ENCODE measurements around the gene C1QTNF1. TPM values are rescaled to one million over a fixed set of nuclear protein-coding genes. Genes with fewer than 3 reads are reported as not detected.

C1QTNF1 gene
- polyA plus RNA-seq, 1 donor (not counting 4 experiments of a cell fraction or from before 2014, with no cell fraction given) = 6.6 TPM

DNA sequence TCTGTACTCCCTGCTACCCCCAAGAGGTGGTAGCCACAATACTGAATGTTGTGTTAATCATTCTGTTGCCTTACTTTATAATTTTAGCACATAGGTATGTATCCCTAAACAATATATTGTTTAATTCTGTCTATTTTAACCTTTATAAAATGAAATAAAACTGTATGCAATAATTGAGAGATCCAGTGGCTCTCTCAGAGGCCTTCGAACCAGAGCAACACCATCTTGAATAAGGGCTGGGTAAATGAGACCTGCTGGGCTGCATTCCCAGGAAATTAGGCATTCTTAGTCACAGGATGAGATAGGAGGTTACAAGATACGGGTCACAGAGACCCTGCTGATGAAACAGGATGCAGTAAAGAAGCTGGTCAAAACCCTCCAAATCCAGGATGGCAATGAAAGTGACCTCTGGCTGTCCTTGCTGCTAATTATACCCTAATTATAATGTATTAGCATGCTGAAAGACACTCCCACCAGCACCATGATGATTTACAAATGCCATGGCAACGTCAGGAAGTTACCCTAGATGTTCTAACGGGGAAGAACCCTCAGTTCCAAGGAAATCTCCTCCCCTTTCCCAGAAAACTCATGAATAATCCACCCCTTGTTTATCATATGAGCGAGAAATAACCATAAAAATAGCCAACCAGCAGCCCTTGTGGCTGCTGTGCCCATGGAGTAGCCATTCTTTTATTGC lies 12.4 kb upstream of the C1QTNF1 start:
- peaks cover 30% of the 10 kb centered on the region for H3K79me2 ChIP-seq (ENCODE audit: control insufficient read depth, insufficient read depth, low read length)
- H3K36me3 ChIP-seq (ENCODE audit: control insufficient read depth in 2 of 2, extremely low read depth in 1 of 2, insufficient read depth in 2 of 2, low read length in 2 of 2) = peaks cover 6 to 9% of the 10 kb centered on the region in 2 experiments
- H2AFZ ChIP-seq (ENCODE audit: control insufficient read depth, low read length) = peak overlapping the region; percentile 17
- H3K27me3 ChIP-seq (ENCODE audit: control insufficient read depth, extremely low read depth, insufficient read depth, low read length) = no peaks in the 10 kb centered on the region
- peak; percentile 71 for FAIRE-seq
- dilution Hi-C loops (cut with MboI; ENCODE audit: extremely low pct_ligation_motif_present, low sequenced_read_pairs) = no loop called here
- TF ChIP-seq EZH2 (IDR thresholded peaks at IDR 0.05; ENCODE audit: low read length) = no peak
- TF ChIP-seq, protein P1, sequence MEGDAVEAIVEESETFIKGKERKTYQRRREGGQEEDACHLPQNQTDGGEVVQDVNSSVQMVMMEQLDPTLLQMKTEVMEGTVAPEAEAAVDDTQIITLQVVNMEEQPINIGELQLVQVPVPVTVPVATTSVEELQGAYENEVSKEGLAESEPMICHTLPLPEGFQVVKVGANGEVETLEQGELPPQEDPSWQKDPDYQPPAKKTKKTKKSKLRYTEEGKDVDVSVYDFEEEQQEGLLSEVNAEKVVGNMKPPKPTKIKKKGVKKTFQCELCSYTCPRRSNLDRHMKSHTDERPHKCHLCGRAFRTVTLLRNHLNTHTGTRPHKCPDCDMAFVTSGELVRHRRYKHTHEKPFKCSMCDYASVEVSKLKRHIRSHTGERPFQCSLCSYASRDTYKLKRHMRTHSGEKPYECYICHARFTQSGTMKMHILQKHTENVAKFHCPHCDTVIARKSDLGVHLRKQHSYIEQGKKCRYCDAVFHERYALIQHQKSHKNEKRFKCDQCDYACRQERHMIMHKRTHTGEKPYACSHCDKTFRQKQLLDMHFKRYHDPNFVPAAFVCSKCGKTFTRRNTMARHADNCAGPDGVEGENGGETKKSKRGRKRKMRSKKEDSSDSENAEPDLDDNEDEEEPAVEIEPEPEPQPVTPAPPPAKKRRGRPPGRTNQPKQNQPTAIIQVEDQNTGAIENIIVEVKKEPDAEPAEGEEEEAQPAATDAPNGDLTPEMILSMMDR (optimal IDR thresholded peaks at IDR 0.05 in 1 of 3, IDR thresholded peaks at IDR 0.05 in 1 of 3, conservative IDR thresholded peaks at IDR 0.05 in 1 of 3; ENCODE audit: extremely low read depth in 1 of 3, insufficient read depth in 2 of 3, low read length in 3 of 3) = no peak
- DNase-seq (ENCODE audit: low read depth, low spot score) = no peak
- peaks cover 39% of the 10 kb centered on the region for H3K4me1 ChIP-seq (ENCODE audit: control insufficient read depth, extremely low read depth, insufficient read depth, low read length)
- H3K9me3 ChIP-seq (ENCODE audit: control insufficient read depth, low read depth, low read length) = no peaks in the 10 kb centered on the region
- H3K9ac ChIP-seq (ENCODE audit: control insufficient read depth, extremely low read depth, insufficient read depth, low read length) = no peak overlapping the region
- peak overlapping the region; percentile 88 for H3K27ac ChIP-seq (ENCODE audit: control insufficient read depth, insufficient read depth, low read length)
- peaks cover 2% of the 10 kb centered on the region for H3K9me1 ChIP-seq (ENCODE audit: control insufficient read depth, extremely low read depth, insufficient read depth, low read length)
- H4K20me1 ChIP-seq (ENCODE audit: control insufficient read depth, extremely low read depth, insufficient read depth, low read length) = peaks cover 5% of the 10 kb centered on the region
- no peak overlapping the region for H3K4me3 ChIP-seq (ENCODE audit: control insufficient read depth in 2 of 3, extremely low read depth in 1 of 3, insufficient read depth in 2 of 3, low read depth in 1 of 3, low read length in 3 of 3)
- no peak overlapping the region for H3K4me2 ChIP-seq (ENCODE audit: control insufficient read depth, extremely low read depth, insufficient read depth, low read depth, low read length)

- Histone ChIP-seq H3K4me2 (ENCODE audit: control insufficient read depth, extremely low read depth, insufficient read depth, low read depth, low read length) (no peak overlapping the region), H3K27ac (ENCODE audit: control insufficient read depth, insufficient read depth, low read length) (no peak overlapping the region)
- FAIRE-seq = no peak
These were observed 11.3 kb upstream of the C1QTNF1 start for GRCh38 chr17:79012563-79013134.

More at GRCh38 chr17:79012563-79013134, 11.3 kb upstream of the C1QTNF1 start:
- TF ChIP-seq EZH2 (IDR thresholded peaks at IDR 0.05; ENCODE audit: low read length) = no peak
- TF ChIP-seq, protein P1 (optimal IDR thresholded peaks at IDR 0.05 in 1 of 3, IDR thresholded peaks at IDR 0.05 in 1 of 3, conservative IDR thresholded peaks at IDR 0.05 in 1 of 3; ENCODE audit: extremely low read depth in 1 of 3, insufficient read depth in 2 of 3, low read length in 3 of 3) = no peak
- dilution Hi-C loops (cut with MboI; ENCODE audit: extremely low pct_ligation_motif_present, low sequenced_read_pairs) = no loop called here
- H2AFZ ChIP-seq (ENCODE audit: control insufficient read depth, low read length) = no peak overlapping the region
- H3K27me3 ChIP-seq (ENCODE audit: control insufficient read depth, extremely low read depth, insufficient read depth, low read length) = no peaks in the 10 kb centered on the region
- H4K20me1 ChIP-seq (ENCODE audit: control insufficient read depth, extremely low read depth, insufficient read depth, low read length) = peaks cover 5% of the 10 kb centered on the region
- H3K4me1 ChIP-seq (ENCODE audit: control insufficient read depth, extremely low read depth, insufficient read depth, low read length) = peaks cover 38% of the 10 kb centered on the region
- DNase-seq (ENCODE audit: low read depth, low spot score) = no peak
- H3K79me2 ChIP-seq (ENCODE audit: control insufficient read depth, insufficient read depth, low read length) = peaks cover 19% of the 10 kb centered on the region
- H3K9me3 ChIP-seq (ENCODE audit: control insufficient read depth, low read depth, low read length) = no peaks in the 10 kb centered on the region
- no peak overlapping the region for H3K4me3 ChIP-seq (ENCODE audit: control insufficient read depth in 2 of 3, extremely low read depth in 1 of 3, insufficient read depth in 2 of 3, low read depth in 1 of 3, low read length in 3 of 3)
- H3K9ac ChIP-seq (ENCODE audit: control insufficient read depth, extremely low read depth, insufficient read depth, low read length) = no peak overlapping the region
- no peaks in the 10 kb centered on the region for H3K9me1 ChIP-seq (ENCODE audit: control insufficient read depth, extremely low read depth, insufficient read depth, low read length)
- H3K36me3 ChIP-seq (ENCODE audit: control insufficient read depth in 2 of 2, extremely low read depth in 1 of 2, insufficient read depth in 2 of 2, low read length in 2 of 2) = peaks cover 2% of the 10 kb centered on the region in 2 experiments
